ENCODE data around the gene EPHA1.

Gene EPHA1

GRCh38 chr7:143382126-143382790 is 26.4 kb downstream of the EPHA1 start:
- H3K27me3 ChIP-seq (replicated peaks; ENCODE audit: insufficient read depth, low read length): no peaks in the 10 kb centered on the region
- H4K20me1 ChIP-seq (ENCODE audit: insufficient read depth, low read length): no peaks in the 10 kb centered on the region
- no peaks in the 10 kb centered on the region for H3K9me2 ChIP-seq (replicated peaks; ENCODE audit: insufficient read depth, low read length)
- H3K9me3 ChIP-seq (replicated peaks; ENCODE audit: insufficient read depth, low read length): no peaks in the 10 kb centered on the region
- H3K4me2 ChIP-seq (ENCODE audit: low read depth, low read length): peak overlapping the region; percentile 82; the same call in 1 of the 2 replicates
- H3K9ac ChIP-seq (ENCODE audit: low read length): no peak overlapping the region
- H3K4me1 ChIP-seq (ENCODE audit: low read length): peaks cover 7% of the 10 kb centered on the region
- DNase-seq: no peak
- no peak for TF ChIP-seq EZH2 (optimal IDR thresholded peaks at IDR 0.05; ENCODE audit: low read depth, low read length)
- no peak for TF ChIP-seq CTCF (IDR thresholded peaks at IDR 0.05; ENCODE audit: low read length)
- no peak for TF ChIP-seq EZH2phosphoT487 (IDR thresholded peaks at IDR 0.05; ENCODE audit: low read length)
- H2AFZ ChIP-seq (ENCODE audit: low read length): no peak overlapping the region
- H3K4me3 ChIP-seq (ENCODE audit: low read length): peak overlapping the region; percentile 91; the same call in 1 of the 2 replicates
- no peaks in the 10 kb centered on the region for H3K36me3 ChIP-seq (replicated peaks; ENCODE audit: insufficient read depth, low read length)
- H3K27ac ChIP-seq (ENCODE audit: low read length): no peak overlapping the region
- no peaks in the 10 kb centered on the region for H3K79me2 ChIP-seq (ENCODE audit: low read length)
- H3F3A ChIP-seq (ENCODE audit: insufficient read depth, low read length): no peaks in the 10 kb centered on the region

DNA sequence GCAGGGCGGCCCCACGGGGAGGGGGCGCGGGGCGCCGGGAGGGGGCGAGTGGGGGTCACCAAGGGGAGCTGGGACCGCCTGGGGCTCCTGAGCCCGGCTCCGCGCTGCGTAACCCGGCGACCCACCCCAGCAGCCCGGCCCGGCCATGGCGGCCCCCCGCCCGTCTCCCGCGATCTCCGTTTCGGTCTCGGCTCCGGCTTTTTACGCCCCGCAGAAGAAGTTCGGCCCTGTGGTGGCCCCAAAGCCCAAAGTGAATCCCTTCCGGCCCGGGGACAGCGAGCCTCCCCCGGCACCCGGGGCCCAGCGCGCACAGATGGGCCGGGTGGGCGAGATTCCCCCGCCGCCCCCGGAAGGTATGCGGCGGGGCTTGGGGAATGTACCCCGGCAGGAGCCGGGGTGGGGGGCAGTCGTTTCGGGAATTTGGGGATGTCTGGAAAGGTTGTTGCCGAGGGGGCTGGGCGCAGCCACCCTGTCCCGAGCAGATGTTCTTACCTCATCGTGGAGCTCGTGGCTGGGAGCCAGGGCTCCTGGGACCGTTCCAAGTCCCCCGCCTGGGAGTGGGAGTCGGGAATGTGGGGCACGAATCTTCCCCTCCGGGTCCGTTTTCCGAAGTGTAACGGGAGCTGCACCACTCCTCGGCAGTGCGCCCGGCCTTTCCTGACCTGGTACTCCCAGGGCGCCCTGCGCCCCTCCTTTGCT is 27.1 kb downstream of the EPHA1 start:
- Histone ChIP-seq H3K9me2 (replicated peaks; ENCODE audit: insufficient read depth, low read length) (no peaks in the 10 kb centered on the region), H3K4me2 (ENCODE audit: low read depth, low read length) (peak overlapping the region; percentile 82), H3K36me3 (replicated peaks; ENCODE audit: insufficient read depth, low read length) (no peaks in the 10 kb centered on the region), H4K20me1 (ENCODE audit: insufficient read depth, low read length) (no peaks in the 10 kb centered on the region), H3K79me2 (ENCODE audit: low read length) (no peaks in the 10 kb centered on the region), H2AFZ (ENCODE audit: low read length) (peak overlapping the region; percentile 94), H3K9me3 (replicated peaks; ENCODE audit: insufficient read depth, low read length) (no peaks in the 10 kb centered on the region), H3F3A (ENCODE audit: insufficient read depth, low read length) (no peaks in the 10 kb centered on the region), H3K9ac (ENCODE audit: low read length) (peak overlapping the region; percentile 62), H3K27ac (ENCODE audit: low read length) (no peak overlapping the region), H3K27me3 (replicated peaks; ENCODE audit: insufficient read depth, low read length) (no peaks in the 10 kb centered on the region), H3K4me1 (ENCODE audit: low read length) (peaks cover 7% of the 10 kb centered on the region), H3K4me3 (ENCODE audit: low read length) (peak overlapping the region; percentile 91)
- no peak for TF ChIP-seq CTCF (IDR thresholded peaks at IDR 0.05; ENCODE audit: low read length)
- TF ChIP-seq EZH2 (optimal IDR thresholded peaks at IDR 0.05; ENCODE audit: low read depth, low read length): no peak
- TF ChIP-seq EZH2phosphoT487 (IDR thresholded peaks at IDR 0.05; ENCODE audit: low read length): no peak
- DNase-seq: no peak

DNA sequence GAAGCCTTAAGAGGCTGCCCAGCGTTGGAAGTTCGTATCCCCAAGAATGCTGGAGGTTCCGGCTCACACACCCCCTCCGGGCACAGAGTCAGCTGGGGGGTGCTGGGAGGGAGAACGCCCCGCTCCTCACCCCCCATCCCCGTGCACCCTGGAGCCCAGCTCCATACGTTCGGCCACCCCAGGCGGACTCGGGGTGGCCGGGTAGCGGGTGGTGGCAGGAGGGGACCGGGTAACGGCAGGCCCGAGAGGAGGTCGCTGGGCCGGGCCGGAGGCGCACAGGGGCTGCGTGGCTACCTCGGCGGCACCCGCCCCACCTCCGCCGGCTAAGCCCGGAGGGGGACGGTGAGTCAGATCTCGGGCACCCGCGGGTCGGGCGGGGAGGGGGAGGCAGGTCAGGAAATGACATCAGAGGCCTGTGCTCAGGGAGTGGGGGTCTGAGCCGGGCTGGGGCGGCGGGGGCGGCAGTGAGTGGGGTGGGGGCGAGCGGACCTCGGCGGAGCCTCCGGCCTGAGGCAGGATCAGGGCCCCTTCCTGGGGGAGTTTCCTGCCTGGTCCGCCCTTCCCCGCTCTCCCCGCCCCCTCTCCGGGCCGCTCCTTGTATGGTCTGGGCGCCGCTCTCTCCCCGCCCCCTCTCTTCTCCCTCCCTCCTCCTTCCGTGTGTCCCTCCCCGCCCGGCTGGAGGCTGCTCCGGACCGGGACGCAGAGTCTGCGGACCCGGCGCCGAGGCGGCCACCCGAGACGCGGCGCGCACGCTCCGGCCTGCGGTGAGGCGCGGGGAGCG is 27.8 kb downstream of the EPHA1 start, which contains the start of gene ZYX:
Gene ZYX (plus strand): TSS at position 700 of the 781 bp plus-strand sequence. CDS start 227 bp downstream, outside the sequence.
- Histone ChIP-seq H3K79me2 (ENCODE audit: low read length) (no peaks in the 10 kb centered on the region), H3K9me2 (replicated peaks; ENCODE audit: insufficient read depth, low read length) (no peaks in the 10 kb centered on the region), H3K27ac (ENCODE audit: low read length) (peak within 1 kb of the TSS; percentile 3; the same call in 1 of the 2 replicates), H3K4me1 (ENCODE audit: low read length) (peaks cover 7% of the 10 kb centered on the region), H3K9ac (ENCODE audit: low read length) (peak within 1 kb of the TSS; percentile 62), H3K4me2 (ENCODE audit: low read depth, low read length) (peak within 1 kb of the TSS; percentile 83), H3F3A (ENCODE audit: insufficient read depth, low read length) (no peaks in the 10 kb centered on the region), H3K27me3 (replicated peaks; ENCODE audit: insufficient read depth, low read length) (no peaks in the 10 kb centered on the region), H2AFZ (ENCODE audit: low read length) (peak within 1 kb of the TSS; percentile 94), H3K4me3 (ENCODE audit: low read length) (peak within 1 kb of the TSS; percentile 91), H3K9me3 (replicated peaks; ENCODE audit: insufficient read depth, low read length) (no peaks in the 10 kb centered on the region), H4K20me1 (ENCODE audit: insufficient read depth, low read length) (no peaks in the 10 kb centered on the region), H3K36me3 (replicated peaks; ENCODE audit: insufficient read depth, low read length) (no peaks in the 10 kb centered on the region)
- TF ChIP-seq CTCF (IDR thresholded peaks at IDR 0.05; ENCODE audit: low read length): no peak
- no peak for TF ChIP-seq EZH2 (optimal IDR thresholded peaks at IDR 0.05; ENCODE audit: low read depth, low read length)
- no peak for TF ChIP-seq EZH2phosphoT487 (IDR thresholded peaks at IDR 0.05; ENCODE audit: low read length)
- peak; percentile 90 for DNase-seq
